Adrenal gland (tissue), 5 donors: ENCODE results near the gene DCANP1.

Source experiments
- CTCF ChIP-seq, 6 experiments: fragments of 450-650 bp in 4 of 6; fragments of 200-600 bp in 2 of 6; sonication (generic) in 1 of 6; IDR thresholded peaks; 1 replicate in 5 of 6; 2 replicates in 1 of 6; pipeline versions ENCODE4 v1.5.1 to v1.8.0; 2016 to 2021; ENCODE audit warnings: antibody characterized with exemption in 6 of 6, mild to moderate bottlenecking in 2 of 6, moderate library complexity in 1 of 6
- POLR2A ChIP-seq, 2 donors: fragments of 450-650 bp; IDR thresholded peaks; one replicate each; pipeline ENCODE4 v1.6.1; 2017; ENCODE audit warnings: antibody characterized with exemption in 2 of 2, mild to moderate bottlenecking in 2 of 2, moderate library complexity in 1 of 2
- donor health status: DM: no; HTN: no; CAD: no.

GRCh38 chr5:135439231-135440205 lies 7.6 kb downstream of the DCANP1 start:
- TF ChIP-seq CTCF (IDR thresholded peaks at IDR 0.05) (no peak), POLR2A (IDR thresholded peaks at IDR 0.05) (no peak)
